ENCODE results near the gene HOXD3.
A peak's percentile ranks its signal among the peaks of the same experiment; 100 is the strongest.

HOXD3 gene

DNA sequence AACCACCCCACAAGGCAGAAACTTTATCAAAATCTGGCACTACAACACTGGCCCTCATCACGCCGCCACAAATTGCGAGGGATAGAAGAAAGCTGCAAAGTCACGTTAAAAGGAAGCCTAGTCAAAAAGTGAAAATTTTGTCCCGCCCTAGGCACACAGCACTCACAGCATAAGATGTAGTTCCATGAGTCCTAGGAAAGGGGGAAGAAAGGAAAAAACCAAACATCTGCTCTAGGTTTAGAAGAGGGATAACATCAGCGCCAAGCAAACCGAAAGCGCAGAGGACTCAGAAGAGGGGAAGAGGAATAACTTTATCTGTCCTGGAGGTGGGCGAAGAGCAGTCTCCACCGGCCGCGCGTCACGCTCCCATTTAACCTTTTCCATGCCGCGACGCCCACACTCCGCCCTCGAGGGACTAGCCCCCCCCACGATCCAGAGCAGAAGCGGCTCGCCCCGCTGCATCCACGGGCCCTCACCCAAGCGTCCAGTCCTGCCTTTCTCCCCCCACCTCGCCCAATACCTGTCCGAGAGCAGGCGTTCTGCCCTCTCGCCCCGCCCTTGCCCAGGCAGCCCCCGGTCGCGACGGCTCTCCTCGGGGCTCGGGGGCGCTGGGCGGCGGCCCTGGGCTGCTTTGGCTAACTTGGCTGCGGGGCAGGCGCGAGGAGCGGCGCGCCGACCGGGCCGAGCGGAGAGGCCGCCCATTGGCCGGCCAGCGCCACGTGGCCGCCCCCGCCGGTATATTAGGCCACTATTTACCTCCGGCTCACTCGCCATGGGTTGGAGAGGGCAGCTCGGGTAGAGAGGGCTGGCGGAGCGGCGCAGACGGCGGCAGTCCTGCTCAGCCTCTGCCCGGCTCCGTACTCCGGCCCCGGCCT, 31.0 kb downstream of the HOXD3 start, which contains the start of gene HOXD1:
Gene HOXD1 (plus strand): TSS at position 770 of the 875 bp plus-strand sequence. CDS start 134 bp downstream, outside the sequence.
- TF ChIP-seq EGR1 (IDR thresholded peaks at IDR 0.05) (peak; percentile 26; the same call in 1 of the 2 replicates), RAD21 (IDR thresholded peaks at IDR 0.05; ENCODE audit: low read depth) (no peak), NFIC (IDR thresholded peaks at IDR 0.05) (0 out of 2 replicates have a peak, but pooled peaks have one; percentile 10), TEAD4 (IDR thresholded peaks at IDR 0.05) (no peak), YY1 (IDR thresholded peaks at IDR 0.05; ENCODE audit: low read depth) (0 out of 2 replicates have a peak, but pooled peaks have one; percentile 10), CEBPB (IDR thresholded peaks at IDR 0.05) (no peak), ZBTB7A (IDR thresholded peaks at IDR 0.05; ENCODE audit: low read depth) (no peak), FOXM1 (IDR thresholded peaks at IDR 0.05; ENCODE audit: borderline replicate concordance, low read depth) (no peak), CREB1 (IDR thresholded peaks at IDR 0.05; ENCODE audit: low read depth) (no peak), TCF12 (IDR thresholded peaks at IDR 0.05; ENCODE audit: low read depth) (no peak), EP300 (IDR thresholded peaks at IDR 0.05; ENCODE audit: borderline replicate concordance) (no peak), TAF1 (IDR thresholded peaks at IDR 0.05; ENCODE audit: low read depth) (peak; percentile 36; the same call in 1 of the 2 replicates)
- TF ChIP-seq, protein P1, sequence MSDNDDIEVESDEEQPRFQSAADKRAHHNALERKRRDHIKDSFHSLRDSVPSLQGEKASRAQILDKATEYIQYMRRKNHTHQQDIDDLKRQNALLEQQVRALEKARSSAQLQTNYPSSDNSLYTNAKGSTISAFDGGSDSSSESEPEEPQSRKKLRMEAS (IDR thresholded peaks at IDR 0.05) = peak; percentile 77
- TF ChIP-seq, protein P2, sequence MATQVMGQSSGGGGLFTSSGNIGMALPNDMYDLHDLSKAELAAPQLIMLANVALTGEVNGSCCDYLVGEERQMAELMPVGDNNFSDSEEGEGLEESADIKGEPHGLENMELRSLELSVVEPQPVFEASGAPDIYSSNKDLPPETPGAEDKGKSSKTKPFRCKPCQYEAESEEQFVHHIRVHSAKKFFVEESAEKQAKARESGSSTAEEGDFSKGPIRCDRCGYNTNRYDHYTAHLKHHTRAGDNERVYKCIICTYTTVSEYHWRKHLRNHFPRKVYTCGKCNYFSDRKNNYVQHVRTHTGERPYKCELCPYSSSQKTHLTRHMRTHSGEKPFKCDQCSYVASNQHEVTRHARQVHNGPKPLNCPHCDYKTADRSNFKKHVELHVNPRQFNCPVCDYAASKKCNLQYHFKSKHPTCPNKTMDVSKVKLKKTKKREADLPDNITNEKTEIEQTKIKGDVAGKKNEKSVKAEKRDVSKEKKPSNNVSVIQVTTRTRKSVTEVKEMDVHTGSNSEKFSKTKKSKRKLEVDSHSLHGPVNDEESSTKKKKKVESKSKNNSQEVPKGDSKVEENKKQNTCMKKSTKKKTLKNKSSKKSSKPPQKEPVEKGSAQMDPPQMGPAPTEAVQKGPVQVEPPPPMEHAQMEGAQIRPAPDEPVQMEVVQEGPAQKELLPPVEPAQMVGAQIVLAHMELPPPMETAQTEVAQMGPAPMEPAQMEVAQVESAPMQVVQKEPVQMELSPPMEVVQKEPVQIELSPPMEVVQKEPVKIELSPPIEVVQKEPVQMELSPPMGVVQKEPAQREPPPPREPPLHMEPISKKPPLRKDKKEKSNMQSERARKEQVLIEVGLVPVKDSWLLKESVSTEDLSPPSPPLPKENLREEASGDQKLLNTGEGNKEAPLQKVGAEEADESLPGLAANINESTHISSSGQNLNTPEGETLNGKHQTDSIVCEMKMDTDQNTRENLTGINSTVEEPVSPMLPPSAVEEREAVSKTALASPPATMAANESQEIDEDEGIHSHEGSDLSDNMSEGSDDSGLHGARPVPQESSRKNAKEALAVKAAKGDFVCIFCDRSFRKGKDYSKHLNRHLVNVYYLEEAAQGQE (IDR thresholded peaks at IDR 0.05; ENCODE audit: low read depth) = no peak
- TF ChIP-seq, protein P3, sequence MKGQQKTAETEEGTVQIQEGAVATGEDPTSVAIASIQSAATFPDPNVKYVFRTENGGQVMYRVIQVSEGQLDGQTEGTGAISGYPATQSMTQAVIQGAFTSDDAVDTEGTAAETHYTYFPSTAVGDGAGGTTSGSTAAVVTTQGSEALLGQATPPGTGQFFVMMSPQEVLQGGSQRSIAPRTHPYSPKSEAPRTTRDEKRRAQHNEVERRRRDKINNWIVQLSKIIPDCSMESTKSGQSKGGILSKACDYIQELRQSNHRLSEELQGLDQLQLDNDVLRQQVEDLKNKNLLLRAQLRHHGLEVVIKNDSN (IDR thresholded peaks at IDR 0.05) = peak; percentile 97

DNA sequence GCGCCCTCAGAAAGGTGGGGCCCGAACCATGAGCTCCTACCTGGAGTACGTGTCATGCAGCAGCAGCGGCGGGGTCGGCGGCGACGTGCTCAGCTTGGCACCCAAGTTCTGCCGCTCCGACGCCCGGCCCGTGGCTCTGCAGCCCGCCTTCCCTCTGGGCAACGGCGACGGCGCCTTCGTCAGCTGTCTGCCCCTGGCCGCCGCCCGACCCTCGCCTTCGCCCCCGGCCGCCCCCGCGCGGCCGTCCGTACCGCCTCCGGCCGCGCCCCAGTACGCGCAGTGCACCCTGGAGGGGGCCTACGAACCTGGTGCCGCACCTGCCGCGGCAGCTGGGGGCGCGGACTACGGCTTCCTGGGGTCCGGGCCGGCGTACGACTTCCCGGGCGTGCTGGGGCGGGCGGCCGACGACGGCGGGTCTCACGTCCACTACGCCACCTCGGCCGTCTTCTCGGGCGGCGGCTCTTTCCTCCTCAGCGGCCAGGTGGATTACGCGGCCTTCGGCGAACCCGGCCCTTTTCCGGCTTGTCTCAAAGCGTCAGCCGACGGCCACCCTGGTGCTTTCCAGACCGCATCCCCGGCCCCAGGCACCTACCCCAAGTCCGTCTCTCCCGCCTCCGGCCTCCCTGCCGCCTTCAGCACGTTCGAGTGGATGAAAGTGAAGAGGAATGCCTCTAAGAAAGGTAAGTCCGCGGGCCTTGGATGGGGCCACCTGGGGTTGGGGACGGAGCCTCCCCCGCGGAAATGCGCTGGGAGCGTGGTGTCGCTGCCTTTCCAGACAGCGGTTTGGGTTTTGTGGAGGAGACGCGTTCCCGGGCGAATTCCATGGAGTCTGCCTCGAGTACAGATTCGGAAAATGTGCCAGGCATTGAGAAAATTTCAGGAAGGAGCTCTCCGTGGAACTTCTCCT, 31.9 kb downstream of the HOXD3 start:
- TF ChIP-seq CREB1 (IDR thresholded peaks at IDR 0.05; ENCODE audit: low read depth) = no peak
- peak; percentile 59; the same call in 1 of the 2 replicates for TF ChIP-seq ZBTB7A (IDR thresholded peaks at IDR 0.05; ENCODE audit: low read depth)
- TF ChIP-seq, protein P1 (IDR thresholded peaks at IDR 0.05) = peak; percentile 13; the same call in 1 of the 2 replicates

DNA sequence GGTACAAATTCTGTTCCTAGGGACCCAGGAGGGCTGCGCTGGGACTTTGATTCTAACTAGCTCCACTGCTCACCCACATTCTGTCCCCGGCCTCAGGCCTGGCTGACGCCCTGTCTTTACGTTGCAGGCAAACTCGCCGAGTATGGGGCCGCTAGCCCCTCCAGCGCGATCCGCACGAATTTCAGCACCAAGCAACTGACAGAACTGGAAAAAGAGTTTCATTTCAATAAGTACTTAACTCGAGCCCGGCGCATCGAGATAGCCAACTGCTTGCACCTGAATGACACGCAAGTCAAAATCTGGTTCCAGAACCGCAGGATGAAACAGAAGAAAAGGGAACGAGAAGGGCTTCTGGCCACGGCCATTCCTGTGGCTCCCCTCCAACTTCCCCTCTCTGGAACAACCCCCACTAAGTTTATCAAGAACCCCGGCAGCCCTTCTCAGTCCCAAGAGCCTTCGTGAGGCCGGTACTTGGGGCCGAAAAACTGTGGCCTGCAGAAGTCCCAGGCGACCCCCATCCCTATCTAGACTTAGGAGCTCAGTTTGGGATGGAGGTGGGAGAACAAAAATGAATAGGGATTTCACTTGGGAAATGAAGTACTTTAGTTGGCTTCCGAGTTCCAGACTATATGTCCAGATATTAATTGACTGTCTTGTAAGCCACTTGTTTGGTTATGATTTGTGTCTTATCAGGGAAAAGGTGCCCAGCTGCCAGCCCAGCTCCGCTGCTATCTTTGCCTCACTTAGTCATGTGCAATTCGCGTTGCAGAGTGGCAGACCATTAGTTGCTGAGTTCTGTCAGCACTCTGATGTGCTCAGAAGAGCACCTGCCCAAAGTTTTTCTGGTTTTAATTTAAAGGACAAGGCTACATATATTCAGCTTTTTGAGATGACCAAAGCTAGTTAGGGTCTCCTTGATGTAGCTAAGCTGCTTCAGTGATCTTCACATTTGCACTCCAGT, 32.9 kb downstream of the HOXD3 start:
- TF ChIP-seq YY1 (IDR thresholded peaks at IDR 0.05; ENCODE audit: low read depth) (no peak), EP300 (IDR thresholded peaks at IDR 0.05; ENCODE audit: borderline replicate concordance) (no peak), EGR1 (IDR thresholded peaks at IDR 0.05) (no peak), TEAD4 (IDR thresholded peaks at IDR 0.05) (no peak), RAD21 (IDR thresholded peaks at IDR 0.05; ENCODE audit: low read depth) (no peak)
- TF ChIP-seq, protein P3 (IDR thresholded peaks at IDR 0.05) = no peak

DNA sequence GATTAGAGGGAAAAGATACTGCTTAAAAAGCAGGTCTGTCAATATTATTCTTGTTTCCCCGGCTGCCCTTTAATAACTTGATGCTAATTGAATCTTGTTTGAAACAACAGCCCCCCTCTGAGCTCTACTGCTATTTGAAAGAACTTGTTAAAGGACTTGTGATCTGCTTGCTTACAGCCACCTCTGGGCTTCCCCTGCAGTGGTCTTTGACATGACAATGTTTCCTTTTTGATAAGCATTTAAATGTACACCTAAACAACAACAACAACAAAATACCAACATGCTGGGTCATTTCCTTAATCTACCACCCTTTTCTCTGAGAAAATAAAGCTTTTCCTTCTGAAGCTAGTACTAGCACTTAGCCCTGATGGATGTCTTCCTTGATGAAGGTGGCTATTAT, 35.2 kb downstream of the HOXD3 start:
- TF ChIP-seq, protein P1 (IDR thresholded peaks at IDR 0.05) = no peak
- TF ChIP-seq YY1 (IDR thresholded peaks at IDR 0.05; ENCODE audit: low read depth) (no peak), RAD21 (IDR thresholded peaks at IDR 0.05; ENCODE audit: low read depth) (no peak), ZBTB7A (IDR thresholded peaks at IDR 0.05; ENCODE audit: low read depth) (no peak), FOXM1 (IDR thresholded peaks at IDR 0.05; ENCODE audit: borderline replicate concordance, low read depth) (no peak), EP300 (IDR thresholded peaks at IDR 0.05; ENCODE audit: borderline replicate concordance) (no peak), CEBPB (IDR thresholded peaks at IDR 0.05) (no peak), EGR1 (IDR thresholded peaks at IDR 0.05) (no peak), NFIC (IDR thresholded peaks at IDR 0.05) (no peak), TCF12 (IDR thresholded peaks at IDR 0.05; ENCODE audit: low read depth) (no peak), CREB1 (IDR thresholded peaks at IDR 0.05; ENCODE audit: low read depth) (no peak), TEAD4 (IDR thresholded peaks at IDR 0.05) (no peak), TAF1 (IDR thresholded peaks at IDR 0.05; ENCODE audit: low read depth) (no peak)
- TF ChIP-seq, protein P2 (IDR thresholded peaks at IDR 0.05; ENCODE audit: low read depth) = no peak
- TF ChIP-seq, protein P3 (IDR thresholded peaks at IDR 0.05) = no peak
